GM21723 (cell line): ENCODE data around the gene GIGYF2.

Experiments used
- ATAC-seq: cut with Tn5 transposase; IDR thresholded peaks from one replicate; pipeline ENCODE4 v1.9.1; 2021; ENCODE audit warnings: mild to moderate bottlenecking, moderate library complexity; ENCODE audit not compliant: unreplicated experiment

Gene GIGYF2

DNA sequence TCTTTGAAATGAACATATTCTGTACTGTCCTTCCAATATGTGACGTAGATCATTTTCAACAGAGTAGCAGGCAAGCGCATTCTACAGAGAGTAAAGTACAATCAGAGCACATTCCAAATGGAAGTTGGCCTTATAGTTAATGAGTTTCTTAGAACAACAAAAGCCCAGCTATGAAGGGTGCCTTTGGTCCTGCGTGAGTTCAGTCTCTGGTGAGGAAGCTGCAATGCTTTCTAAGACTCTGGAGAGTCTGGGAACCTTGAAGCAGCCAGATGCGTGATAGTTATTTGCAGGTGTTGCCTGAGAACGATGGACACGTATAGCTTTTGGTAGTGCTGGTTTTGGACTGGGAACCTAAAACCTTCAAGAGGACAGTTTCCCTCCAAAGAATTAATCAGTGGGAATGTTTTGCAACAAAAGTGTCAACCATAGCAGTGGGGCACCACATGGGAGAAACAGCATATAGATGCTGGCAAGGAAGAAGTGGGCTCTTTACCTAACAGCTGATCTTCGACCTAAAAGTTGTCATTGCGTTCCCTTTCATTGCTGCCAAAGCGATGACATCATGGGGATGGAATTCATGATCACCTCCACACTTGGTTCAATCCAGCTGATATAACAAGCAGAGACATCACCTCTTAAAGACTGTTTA is 163.6 kb downstream of the GIGYF2 start:
- no peak for ATAC-seq

DNA sequence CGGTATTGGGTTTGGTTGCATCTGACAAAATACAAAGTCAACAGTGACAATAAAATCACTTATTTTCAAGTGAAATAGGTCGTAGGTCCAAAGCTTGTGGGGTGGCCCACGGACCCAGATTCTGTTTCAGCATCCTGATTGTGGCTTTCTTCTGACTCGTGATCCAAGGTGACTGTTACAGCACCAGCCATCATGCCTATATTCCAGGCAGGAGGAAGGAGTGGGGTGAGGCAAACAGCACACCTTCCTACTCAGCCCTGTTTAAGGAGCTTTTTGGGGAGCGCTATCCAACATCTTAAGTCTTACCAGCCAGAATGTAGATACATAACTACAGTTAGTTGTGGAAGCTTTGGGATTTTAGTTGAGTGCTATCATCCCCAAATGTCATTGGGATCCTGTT is 164.2 kb downstream of the GIGYF2 start:
- no peak for ATAC-seq

DNA sequence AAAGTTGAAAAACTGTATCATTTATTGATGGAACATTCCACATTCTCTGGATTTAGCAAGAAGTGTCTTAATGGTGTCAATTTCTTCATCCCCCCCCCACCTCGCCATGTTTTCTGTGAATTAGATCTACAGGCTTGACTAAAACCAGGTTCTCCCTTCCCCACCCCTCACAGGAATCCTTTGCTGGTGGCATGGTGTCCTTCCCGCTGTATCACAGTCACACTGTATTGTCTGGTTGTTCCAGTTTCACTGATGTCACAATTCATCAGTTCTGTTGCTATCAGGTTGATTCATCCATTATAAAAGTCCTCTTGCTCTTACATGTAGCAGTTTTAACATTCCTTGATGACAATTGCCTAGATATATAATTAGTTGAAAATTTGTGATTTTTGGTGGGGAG is 166.9 kb downstream of the GIGYF2 start:
- no peak for ATAC-seq

DNA sequence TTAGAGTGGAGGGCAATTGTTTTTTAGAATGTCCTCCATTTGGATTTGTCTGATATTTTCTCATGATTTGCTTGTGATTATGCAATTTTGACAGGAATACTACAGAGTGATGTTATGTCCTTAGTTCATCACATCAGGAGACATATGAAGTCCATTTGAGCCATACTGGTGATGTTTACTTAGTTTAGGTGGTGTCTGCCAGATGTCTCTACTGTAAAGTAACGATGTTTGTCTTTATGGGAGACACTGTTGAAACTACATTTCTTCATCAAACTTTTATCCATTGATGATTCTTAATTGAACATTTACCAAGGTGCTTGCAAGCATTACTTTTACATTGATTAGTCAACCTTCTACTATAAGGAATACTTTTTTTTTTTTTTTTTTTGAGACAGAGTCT is 168.0 kb downstream of the GIGYF2 start:
- ATAC-seq: no peak

DNA sequence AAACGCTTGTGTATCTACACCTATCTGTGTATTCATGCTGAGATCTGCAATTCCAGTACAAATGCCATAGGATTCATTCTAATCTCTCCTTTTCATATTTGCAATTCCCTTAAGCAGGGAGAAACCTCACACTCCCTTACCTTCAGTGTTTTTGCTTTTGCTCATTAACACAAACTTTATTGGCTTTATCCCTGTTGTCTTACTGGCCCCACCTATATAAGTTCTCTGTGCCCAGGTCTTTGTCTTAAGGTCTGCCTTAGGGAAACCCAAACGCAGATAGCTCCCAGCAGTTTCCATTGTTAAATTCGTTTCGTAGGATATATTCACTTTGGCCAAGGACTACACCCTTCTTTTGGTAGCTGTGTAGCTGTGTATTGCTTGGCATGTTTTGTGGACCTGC is 169.0 kb downstream of the GIGYF2 start:
- no peak for ATAC-seq

DNA sequence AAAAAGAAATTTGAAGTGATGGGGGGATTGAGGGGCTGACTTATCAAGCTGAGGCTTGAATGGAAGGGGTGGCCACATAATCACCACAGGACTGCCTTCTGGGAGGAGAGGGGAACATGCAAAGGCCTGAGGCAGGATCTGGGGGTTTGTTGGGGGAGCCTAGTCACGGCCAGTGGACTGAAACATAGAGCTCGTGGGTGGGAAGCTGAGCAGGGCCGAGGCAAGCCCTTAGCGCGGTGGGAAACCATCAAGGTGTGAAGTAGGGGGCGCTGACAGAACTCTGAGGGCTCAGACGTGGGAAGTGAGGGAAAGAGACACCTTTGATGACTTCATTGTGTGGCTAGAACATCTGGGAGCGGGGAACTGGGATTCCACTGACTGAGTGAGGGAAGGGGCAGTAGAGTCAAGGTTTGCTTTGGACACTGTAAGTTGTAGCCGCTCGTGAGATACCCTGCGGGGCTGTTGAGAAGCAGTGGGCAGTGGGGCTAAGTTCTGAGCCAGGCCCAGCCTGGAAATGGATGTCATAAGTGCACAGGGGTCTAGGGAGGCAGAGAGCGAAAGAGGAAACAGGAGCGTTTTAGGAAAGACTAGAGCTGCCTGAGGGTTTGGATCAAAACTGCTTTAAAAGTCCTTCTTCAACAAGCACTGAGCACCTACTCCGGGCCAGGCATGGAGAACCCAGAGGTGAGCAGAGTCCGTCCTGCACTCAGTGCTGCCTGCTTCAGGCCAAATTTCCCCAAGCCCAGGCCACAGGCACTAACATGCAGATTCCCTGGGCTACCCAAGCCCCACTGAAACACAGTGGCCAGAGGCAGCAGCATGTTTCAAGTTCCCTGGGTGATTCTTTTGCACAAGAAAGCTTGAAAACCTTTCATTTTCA is 172.2 kb downstream of the GIGYF2 start:
- ATAC-seq: no peak

DNA sequence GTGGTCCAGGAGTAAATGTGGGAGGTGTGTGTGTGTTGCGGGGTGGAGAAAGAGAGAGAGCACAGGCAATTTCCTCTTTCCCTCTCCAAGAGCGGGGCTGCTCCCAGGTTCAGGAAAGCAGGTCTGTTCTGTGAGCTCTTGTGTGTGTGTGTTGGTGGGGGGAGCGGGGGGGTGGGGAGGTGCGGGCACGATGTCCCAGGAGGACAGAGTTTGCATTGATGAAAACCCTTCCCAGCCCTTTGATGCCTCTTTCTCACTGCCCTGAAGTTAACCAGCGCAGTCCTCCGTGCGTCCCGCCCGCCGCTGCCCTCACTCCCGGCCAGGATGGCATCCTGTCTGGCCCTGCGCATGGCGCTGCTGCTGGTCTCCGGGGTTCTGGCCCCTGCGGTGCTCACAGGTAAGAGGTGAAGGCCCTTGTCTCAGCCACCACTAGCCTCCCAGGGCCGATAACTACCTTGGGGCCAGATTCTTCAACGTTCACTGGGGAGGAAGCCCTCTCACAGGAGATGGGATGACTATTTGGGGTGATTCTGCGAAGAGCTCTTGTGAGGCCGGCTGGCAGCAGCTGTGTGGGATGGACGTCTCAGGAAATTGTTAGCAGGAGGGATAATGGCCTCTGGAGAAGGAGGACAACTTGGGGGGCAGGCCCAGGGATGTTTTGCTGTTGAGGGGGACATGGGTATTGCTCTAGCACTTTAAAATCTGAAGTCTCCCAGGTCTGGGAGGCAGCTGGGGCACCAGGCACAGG is 173.1 kb downstream of the GIGYF2 start, which contains the start of gene SNORC:
Gene SNORC (plus strand): TSS at position 247 of the 748 bp plus-strand sequence. CDS start 78 bp downstream, at position 325.
- no peak for ATAC-seq

DNA sequence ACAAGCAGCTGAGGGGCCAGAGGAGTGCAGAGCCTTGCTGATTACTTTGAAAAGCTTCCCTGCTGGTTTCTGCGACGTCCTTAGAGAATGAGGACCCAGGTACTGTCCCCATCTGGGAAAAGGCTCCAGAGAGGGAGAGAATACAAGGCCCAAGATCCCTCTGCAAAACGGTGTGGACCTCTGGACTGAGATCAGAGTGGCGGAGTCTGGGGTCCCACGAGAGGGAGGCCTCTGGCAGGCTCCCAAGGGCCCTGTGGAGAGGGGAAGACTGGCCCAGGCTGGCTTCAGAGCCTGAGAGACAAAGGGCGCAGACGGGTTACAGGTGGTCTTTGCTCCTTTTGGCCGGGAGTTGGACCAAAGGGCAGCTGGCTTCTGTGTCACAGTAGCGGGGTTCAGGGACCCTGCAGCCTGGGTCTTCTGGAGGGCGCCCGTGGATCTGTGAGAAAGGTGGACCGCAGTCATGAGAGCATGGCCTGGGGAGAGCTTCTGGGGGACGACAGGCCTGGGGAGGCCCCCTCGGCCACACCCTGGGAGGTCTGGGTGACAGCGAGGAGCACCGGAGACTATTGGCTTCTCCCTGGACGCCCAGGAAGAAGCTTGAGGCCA is 173.7 kb downstream of the GIGYF2 start:
- no peak for ATAC-seq

DNA sequence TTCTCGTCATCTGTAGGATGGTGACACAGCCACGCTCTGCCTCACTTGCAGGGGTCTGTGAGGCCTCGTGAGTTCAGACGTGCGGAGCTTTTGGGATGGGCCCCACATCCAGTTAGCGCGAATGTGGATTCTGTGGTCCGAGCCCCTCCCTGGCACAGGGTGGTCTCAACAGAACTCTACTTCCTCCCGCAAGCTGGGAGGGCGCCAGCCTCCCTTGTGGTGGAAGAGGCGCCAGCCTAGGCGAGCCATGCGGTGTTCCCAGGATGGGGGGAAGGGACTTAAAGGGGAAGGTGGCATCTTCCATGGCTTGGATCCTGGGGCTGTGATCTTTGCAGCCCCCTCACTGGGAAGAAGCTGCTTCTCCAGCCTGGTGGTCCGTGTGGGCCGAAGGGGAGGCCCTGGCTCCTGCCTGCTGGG is 174.3 kb downstream of the GIGYF2 start:
- no peak for ATAC-seq

DNA sequence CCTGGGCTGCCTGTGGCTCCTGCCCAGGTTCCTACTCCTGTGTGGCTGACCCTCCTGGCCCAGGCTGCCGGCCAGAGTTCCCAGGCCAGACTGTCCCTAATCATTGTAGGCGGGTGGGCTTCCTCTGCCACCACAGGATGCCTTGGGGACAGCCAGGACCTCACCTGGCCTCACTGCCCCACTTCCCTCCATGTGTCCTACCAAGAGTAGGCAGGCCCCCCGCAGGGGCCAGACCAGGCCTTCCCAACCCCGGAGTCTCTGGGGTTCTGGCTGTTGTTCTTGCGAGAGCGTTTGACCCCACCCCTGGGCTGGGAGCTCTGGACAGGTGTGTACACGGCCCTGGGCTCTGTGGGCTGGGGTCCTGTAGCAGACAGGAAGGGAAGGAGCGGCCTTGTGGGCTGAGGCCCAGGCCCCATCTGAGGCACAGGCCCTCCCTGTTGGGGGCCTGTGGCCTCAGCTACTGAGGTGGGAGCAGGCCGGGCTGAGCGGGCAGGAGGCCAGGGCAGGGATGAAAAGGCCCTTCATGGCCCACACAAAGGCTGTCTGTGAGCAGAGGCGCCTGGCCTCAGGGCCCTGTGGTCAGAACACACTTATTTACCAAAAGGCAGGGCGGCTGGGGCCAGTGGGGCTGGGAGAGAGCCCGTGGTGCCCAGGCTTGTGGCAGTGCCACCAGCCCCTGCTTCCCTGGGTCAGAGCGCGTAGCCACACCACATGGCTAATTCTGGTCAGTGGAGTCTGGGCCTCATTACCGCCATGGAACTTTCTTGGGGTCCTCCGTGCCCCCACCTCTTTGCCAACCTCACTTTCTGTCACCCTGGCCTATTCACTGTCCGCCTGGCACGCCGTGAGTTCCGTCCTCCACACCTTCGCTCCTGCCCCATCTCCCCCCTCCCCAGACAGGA is 175.0 kb downstream of the GIGYF2 start:
- no peak for ATAC-seq

DNA sequence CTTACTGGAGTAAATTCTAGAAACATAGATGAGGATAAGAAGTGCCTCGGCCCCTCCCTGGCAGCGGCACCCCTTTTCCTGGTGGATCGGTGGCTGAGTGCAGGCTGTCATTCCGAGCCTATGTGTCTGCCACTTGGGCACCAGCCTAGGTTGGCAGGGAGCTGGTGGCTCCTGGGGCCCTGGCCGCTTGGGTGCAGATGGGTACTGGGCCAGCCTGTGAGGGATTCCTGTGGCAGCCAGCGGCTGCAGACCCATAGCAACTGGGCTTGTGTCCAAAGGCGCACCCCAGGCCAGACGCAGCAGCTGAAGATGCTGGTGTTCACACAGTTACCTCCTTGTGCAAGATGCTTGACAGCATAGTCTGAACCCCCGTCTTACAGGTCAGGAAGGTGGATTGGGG is 175.7 kb downstream of the GIGYF2 start:
- no peak for ATAC-seq

DNA sequence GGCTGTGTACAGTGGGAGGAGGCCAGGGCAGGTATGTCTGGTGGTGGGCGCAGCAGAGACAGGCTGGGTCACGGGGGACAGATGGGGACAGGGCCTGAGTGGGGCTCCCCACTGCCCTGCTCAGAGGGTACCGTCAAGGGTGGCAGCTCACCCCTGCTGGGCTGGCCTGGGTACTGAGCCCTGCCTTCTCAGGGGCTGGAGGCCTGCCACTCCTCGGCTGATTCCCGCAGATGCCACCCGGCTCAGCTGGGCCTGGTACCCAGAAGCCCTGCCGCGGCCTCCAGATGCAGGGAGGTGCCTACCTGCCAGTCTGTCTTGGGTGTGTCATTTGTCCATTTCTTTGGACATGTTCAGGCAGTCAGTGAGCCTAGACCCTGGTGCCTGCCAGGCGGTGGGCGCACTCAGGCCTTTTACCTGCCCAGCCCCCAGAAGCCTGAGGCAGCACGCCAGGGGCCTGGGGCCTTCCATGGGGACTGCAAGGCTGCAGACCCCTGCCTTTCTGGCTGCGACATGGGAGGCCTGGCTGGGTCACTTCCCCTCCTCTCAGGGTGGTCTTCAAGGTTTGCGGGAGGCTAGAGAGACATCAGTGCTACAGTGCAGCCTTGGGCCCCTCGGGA is 176.3 kb downstream of the GIGYF2 start:
- no peak for ATAC-seq

DNA sequence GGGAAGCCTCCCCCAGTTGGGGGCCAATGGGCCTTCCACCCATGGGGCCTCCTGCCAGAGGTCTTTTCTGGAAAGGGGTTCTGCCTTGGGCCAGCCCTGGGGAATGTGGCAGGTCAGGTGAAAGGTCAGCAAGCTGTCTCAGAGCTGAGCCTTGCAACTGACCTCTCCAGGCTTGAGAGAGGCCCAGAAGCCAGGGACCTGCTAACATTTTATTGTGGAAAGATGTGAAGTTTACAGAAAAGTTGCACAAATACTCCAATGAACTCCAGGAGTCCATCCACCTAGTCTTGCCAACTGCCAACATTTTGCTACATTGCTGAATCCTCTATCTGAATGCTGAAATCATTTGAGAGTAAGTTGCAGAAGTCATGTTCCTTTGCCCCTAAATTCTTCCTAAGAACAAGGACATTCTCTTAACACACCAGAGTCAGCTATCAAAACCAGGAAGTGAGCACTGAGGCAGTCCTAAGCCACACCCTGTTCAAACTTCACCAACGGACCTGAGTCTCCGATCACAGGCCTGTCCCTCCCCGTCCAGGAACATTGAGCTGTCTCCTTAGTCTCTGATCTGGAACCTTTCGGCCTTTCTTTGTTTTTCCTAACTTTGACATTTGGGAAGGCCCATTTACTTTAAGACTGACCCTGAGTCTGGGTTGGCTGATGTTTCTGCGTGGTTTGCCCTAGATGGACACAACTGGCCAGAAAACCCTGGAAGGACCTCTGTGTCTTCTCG is 176.9 kb downstream of the GIGYF2 start:
- ATAC-seq: no peak

DNA sequence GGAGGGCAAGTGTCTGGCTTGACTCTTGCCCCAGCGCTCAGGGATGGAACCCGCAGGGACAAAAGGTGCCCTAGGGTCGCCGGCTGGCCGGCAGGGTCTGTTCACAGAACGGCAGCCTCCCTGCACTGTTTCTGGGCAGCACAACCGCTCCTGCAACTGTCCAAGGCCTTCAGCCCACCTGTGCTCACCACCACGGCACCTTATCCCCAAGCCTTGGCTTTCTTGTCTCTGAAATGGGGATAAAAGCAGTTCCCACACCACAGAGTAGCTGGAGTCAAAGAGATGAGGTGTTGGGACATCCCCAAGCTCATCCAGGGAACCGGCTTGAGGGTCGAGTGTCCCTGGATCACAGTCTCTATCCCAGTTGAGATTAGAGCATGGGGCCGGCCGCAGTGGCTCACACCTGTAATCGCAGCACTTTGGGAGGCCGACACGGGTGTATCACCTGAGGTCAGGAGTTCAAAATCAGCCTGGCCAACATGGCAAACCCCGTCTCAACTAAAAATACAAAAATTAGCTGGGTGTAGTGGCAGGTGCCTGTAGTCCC is 177.6 kb downstream of the GIGYF2 start:
- ATAC-seq: no peak

DNA sequence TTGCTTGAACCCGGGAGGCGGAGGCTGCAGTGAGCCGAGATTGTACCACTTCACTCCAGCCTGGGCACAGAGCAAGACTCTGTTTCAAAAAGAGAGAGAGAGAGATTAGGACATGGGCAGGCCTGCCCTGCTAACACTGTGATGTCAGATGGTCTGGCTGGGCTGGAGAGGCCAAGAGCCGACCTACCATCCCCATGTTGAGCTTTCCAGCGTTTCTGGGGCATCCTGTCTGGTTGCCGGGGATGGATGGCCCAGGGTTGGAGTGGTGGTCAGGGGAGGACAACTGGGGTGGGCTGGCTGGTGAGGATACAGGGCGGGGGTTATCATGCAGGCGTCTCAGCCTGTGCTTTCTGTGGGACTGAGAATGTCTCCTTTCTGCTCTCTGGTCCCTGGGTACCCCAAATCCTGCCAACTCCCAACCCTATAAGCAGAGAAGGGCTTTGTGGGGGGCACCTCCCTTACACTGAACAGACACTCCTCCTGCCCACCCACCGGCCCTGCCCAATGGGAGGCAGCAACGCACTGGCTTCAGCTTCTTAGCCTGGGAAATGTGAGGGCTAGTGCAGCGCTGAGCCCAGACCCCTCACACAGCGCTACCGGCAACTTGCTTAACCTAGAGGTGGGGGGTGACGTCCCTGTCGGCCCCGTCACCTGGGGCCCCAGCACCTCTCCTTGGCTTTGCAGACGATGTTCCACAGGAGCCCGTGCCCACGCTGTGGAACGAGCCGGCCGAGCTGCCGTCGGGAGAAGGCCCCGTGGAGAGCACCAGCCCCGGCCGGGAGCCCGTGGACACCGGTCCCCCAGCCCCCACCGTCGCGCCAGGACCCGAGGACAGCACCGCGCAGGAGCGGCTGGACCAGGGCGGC is 178.4 kb downstream of the GIGYF2 start:
- no peak for ATAC-seq

DNA sequence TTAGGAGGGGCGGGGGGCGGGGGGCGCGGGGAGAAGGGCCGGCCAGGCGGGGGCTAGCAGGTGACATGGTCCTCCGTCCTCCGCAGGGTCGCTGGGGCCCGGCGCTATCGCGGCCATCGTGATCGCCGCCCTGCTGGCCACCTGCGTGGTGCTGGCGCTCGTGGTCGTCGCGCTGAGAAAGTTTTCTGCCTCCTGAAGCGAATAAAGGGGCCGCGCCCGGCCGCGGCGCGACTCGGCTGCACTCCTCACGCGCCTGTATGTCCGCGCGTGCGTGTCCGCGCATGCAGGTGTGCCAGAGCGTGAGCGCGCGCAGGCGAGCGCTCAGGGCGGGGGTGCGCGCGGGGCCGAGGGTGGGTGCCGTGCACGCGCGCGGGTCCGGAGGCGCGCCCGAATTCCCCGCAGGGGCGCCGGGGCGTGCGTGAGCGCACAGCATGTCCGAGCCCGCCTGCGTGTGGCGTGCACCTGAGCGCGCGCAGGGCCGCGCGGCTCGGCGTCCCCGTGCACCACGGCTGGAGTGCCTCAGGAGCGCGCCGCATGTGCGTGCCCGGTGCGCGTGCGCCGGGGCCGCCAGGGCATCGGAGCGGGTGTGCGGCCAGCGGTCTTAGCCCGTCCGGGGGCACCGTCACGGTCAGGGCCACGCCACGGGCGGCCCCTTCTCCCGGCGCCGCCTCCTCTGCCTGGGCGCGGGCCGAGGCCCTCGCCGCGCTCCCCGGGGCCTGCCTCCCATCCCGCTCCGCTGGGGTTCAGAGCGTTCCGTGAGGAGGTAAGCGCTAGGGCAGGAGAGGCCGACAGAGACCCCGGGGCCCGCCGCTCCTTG is 179.2 kb downstream of the GIGYF2 start:
- no peak for ATAC-seq

DNA sequence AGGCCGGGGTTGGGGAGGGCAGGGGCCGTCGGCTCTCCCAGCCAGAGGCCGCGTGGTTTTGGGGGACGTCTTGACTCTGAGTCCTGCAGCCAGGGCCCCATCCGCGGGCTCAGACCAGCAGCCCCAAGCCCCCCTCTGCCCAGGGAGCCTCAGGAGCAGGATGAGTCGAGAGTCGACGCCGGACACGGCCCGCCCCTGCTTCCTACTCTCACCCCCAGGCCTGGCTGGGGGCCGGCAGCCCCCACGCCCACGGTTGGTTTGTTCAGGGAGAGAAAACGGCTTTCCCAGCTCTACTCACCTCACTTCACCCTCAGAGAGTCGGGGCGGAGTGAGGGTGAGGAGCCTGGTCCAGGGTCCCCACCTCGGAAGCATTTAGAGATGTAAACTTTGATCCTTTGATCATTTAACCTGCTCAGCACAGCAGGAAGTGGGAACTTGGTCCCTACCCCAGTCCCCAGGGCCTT is 179.9 kb downstream of the GIGYF2 start:
- no peak for ATAC-seq
